Liver (tissue), 9 donors: Measurements from ENCODE around the gene GSTO2. TPM values are rescaled to one million over a fixed set of nuclear protein-coding genes. Genes with fewer than 3 reads are reported as not detected.

ENCODE experiments used
- DNase-seq: peaks from one replicate; pipeline ENCODE4 v3.0.0-alpha.2; 2017; ENCODE audit warnings: low spot score
- H3K27ac ChIP-seq, 2 donors: one replicate each; pipeline ENCODE4 v1.7.0; 2013; ENCODE audit warnings: inconsistent platforms in 2 of 2, low read length in 2 of 2, control low read depth in 1 of 2, low read depth in 1 of 2, mild to moderate bottlenecking in 1 of 2
- H3K27me3 ChIP-seq, 4 donors: one replicate each; pipeline versions ENCODE4 v1.6.1 to v1.7.0; 2013; ENCODE audit warnings: low read length in 3 of 4, inconsistent platforms in 1 of 4, mild to moderate bottlenecking in 1 of 4, moderate library complexity in 1 of 4; ENCODE audit not compliant: control insufficient read depth in 4 of 4, insufficient read depth in 4 of 4
- H3K36me3 ChIP-seq, 4 donors: one replicate each; pipeline versions ENCODE4 v1.6.1 to v1.7.0; 2013; ENCODE audit warnings: low read length in 3 of 4, mild to moderate bottlenecking in 3 of 4, low read depth in 1 of 4, moderate library complexity in 1 of 4; ENCODE audit not compliant: control insufficient read depth in 4 of 4, insufficient read depth in 3 of 4
- H3K4me1 ChIP-seq, 4 donors: one replicate each; pipeline versions ENCODE4 v1.6.1 to v1.7.0; 2013; ENCODE audit warnings: low read length in 3 of 4, mild to moderate bottlenecking in 3 of 4, moderate library complexity in 1 of 4; ENCODE audit not compliant: control insufficient read depth in 4 of 4, insufficient read depth in 4 of 4
- H3K4me3 ChIP-seq, 3 donors: one replicate each; pipeline versions ENCODE4 v1.6.1 to v1.7.0; 2013; ENCODE audit warnings: low read length in 3 of 3, control low read depth in 1 of 3, low read depth in 1 of 3, mild to moderate bottlenecking in 1 of 3
- H3K9ac ChIP-seq, 2 donors: one replicate each; pipeline ENCODE4 v1.7.0; 2013; ENCODE audit warnings: low read length in 2 of 2, mild to moderate bottlenecking in 2 of 2, moderate library complexity in 2 of 2, control low read depth in 1 of 2, low read depth in 1 of 2
- H3K9me3 ChIP-seq, 4 donors: one replicate each; pipeline versions ENCODE4 v1.6.1 to v1.7.0; 2013; ENCODE audit warnings: low read length in 3 of 4; ENCODE audit not compliant: control insufficient read depth in 4 of 4
- CTCF ChIP-seq: fragments of 150-350 bp; IDR thresholded peaks from 2 replicates; pipeline ENCODE4 v1.5.1; 2017; ENCODE audit warnings: improper control_type of control experiment, low read depth, low read length; ENCODE audit not compliant: missing input control
- EGR1 ChIP-seq, 2 donors: IDR thresholded peaks; 2 replicates each; pipeline ENCODE4 v1.6.1; 2016 to 2018; ENCODE audit warnings: antibody characterized with exemption in 2 of 2, low read depth in 2 of 2
- FOXA1 ChIP-seq: IDR thresholded peaks from 2 replicates; pipeline ENCODE4 v1.6.1; 2016; ENCODE audit warnings: antibody characterized with exemption
- FOXA2 ChIP-seq: IDR thresholded peaks from 2 replicates; pipeline ENCODE4 v1.6.1; 2016; ENCODE audit warnings: antibody characterized with exemption
- GABPA ChIP-seq, 2 donors: IDR thresholded peaks in 1 of 2; conservative IDR thresholded peaks in 1 of 2; 2 replicates each; pipeline ENCODE4 v1.6.1; 2016; ENCODE audit warnings: antibody characterized with exemption in 2 of 2, mild to moderate bottlenecking in 1 of 2, moderate library complexity in 1 of 2
- HNF4A ChIP-seq, 2 donors: conservative IDR thresholded peaks; 2 replicates each; pipeline ENCODE4 v1.6.1; 2016; ENCODE audit warnings: antibody characterized with exemption in 2 of 2, mild to moderate bottlenecking in 2 of 2
- HNF4G ChIP-seq: IDR thresholded peaks from 2 replicates; pipeline ENCODE4 v1.6.1; 2016; ENCODE audit warnings: antibody characterized with exemption
- JUND ChIP-seq, 2 donors: IDR thresholded peaks; 2 replicates each; pipeline ENCODE4 v1.6.1; 2016; ENCODE audit warnings: antibody characterized with exemption in 2 of 2
- MAX ChIP-seq: IDR thresholded peaks from 2 replicates; pipeline ENCODE4 v1.6.1; 2016; ENCODE audit warnings: antibody characterized with exemption
- NR2F2 ChIP-seq: IDR thresholded peaks from 2 replicates; pipeline ENCODE4 v1.6.1; 2016; ENCODE audit warnings: antibody characterized with exemption
- RAD21 ChIP-seq, 2 donors: IDR thresholded peaks; 2 replicates each; pipeline ENCODE4 v1.6.1; 2016; ENCODE audit warnings: antibody characterized with exemption in 2 of 2, mild to moderate bottlenecking in 2 of 2
- REST ChIP-seq: IDR thresholded peaks from 2 replicates; pipeline ENCODE4 v1.6.1; 2016; ENCODE audit warnings: antibody characterized with exemption, mild to moderate bottlenecking
- RXRA ChIP-seq, 2 donors: IDR thresholded peaks; 2 replicates each; pipeline ENCODE4 v1.6.1; 2017 to 2018; ENCODE audit warnings: antibody characterized with exemption in 2 of 2, mild to moderate bottlenecking in 1 of 2
- SP1 ChIP-seq: IDR thresholded peaks from 2 replicates; pipeline ENCODE4 v1.6.1; 2018; ENCODE audit warnings: antibody characterized with exemption, mild to moderate bottlenecking
- TAF1 ChIP-seq: conservative IDR thresholded peaks from 2 replicates; pipeline ENCODE4 v1.6.1; 2016; ENCODE audit warnings: antibody characterized with exemption, mild to moderate bottlenecking
- YY1 ChIP-seq: IDR thresholded peaks from 2 replicates; pipeline ENCODE4 v1.6.1; 2016; ENCODE audit warnings: antibody characterized with exemption, mild to moderate bottlenecking
- WGBS: extraction: QIAGEN DNeasy Blood & Tissue Kit; methylation state at CpG from one replicate; pipeline ENCODE4 v1.1.7; 2013; 5-methylcytosine and 5-hydroxymethylcytosine counted together
- polyA plus RNA-seq, 2 donors: library from polyadenylated mRNA; stranded (reverse) in 1 of 2; unstranded in 1 of 2; fragments of 200-250 nt in 1 of 2; fragments of >200 nt in 1 of 2; fragmentation: Nextera tagmentation in 1 of 2; extraction: Ambion mirVana in 1 of 2; gene quantifications; one replicate each; pipeline versions ENCODE4 v1.2.1 to v1.2.3, GENCODE V29; 2013 to 2015
- total RNA-seq, 2 donors: library from RNA; depleted of rRNA; stranded (reverse); fragments of >200 nt; gene quantifications; one replicate each; pipeline ENCODE4 v1.2.3, GENCODE V29; 2014
- TF ChIP-seq, protein P1 (sequence below): IDR thresholded peaks from 2 replicates; pipeline ENCODE4 v1.6.1; 2016; ENCODE audit warnings: antibody characterized with exemption
- TF ChIP-seq, protein P2 (sequence below): IDR thresholded peaks from 2 replicates; pipeline ENCODE4 v1.6.1; 2016; ENCODE audit warnings: antibody characterized with exemption
- donor health status: healthy.
- donor health status: healthy.
- donor health status: healthy.
- donor health status: healthy.
- donor health status: healthy.

Gene GSTO2
- total and polyA plus RNA-seq, 4 donors, result 1.0 to 4.6 (median 1.7) TPM

DNA sequence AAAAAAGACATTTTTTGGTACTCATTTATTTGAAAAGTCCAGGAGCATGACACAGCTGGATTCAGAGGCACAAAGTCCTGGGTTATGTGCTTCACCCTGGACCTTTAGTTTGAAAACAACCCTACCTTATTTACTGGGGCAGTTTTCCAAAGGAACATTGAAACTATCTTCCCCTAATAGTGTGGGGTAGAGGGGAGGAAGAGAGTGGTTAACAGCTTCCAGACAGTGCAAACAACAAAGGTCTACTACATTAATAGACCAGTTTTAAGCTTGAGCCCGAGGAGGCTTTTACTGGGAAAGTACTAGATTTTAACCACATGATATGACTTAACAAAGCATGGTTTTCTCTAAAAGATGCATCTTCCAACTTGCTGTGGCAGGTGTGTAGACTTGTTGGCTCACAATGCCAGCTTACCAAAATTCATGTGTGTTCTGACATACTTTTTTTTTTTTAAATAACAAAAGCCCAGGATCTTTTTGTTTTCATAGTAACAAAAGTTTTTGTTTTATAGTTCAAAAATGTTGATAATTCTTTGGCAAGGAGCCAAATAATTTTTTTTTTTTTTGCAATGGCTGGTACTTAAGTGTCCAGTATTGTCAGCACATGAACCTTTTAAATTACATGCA is 12.5 kb upstream of the GSTO2 start (continued):
- TF ChIP-seq REST, result peak; percentile 58
- TF ChIP-seq EGR1 (IDR thresholded peaks at IDR 0.05; ENCODE audit: low read depth in 2 of 2), result peak in 1 of 2 donors; percentile 83
- peak; percentile 93 to 95 for TF ChIP-seq HNF4A (conservative IDR thresholded peaks at IDR 0.05)
- TF ChIP-seq NR2F2, result no peak
- peak; percentile 33 to 36 for TF ChIP-seq RAD21 (IDR thresholded peaks at IDR 0.05)
- peak in 1 of 2 donors; percentile 43 for TF ChIP-seq GABPA (IDR thresholded peaks at IDR 0.05 in 1 of 2, conservative IDR thresholded peaks at IDR 0.05 in 1 of 2)

DNA sequence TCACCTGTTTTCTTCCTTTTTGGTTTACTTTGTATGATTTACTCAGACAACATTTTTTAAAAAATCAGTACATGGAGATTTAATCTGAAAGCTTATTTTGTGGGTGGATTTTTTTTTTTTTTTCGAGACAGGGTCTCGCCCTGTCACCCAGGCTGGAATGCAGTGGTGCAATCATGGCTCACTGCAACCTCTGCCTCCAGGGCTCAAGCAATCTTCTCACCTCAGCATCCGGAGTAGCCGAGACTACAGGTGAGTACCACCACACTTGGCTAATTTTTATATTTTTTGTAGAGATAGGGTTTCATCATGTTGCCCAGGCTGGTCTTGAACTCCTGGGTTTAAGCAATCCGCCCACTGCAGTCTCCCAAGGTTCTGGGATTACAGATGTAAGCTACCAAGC is 11.7 kb upstream of the GSTO2 start:
- no peak for DNase-seq
- Histone ChIP-seq H3K27ac (peak overlapping the region; percentile 99 to 100), H3K9ac (peak overlapping the region in 1 of 2 donors; percentile 62), H3K9me3 (no peaks in the 10 kb centered on the region), H3K4me1 (peaks cover 6 to 83% (median 65%) of the 10 kb centered on the region in 4 donors), H3K4me3 (peak overlapping the region; percentile 71 to 97 (median 80)), H3K36me3 (peaks cover 2 to 29% (median 22%) of the 10 kb centered on the region in 4 donors), H3K27me3 (no peaks in the 10 kb centered on the region)
- TF ChIP-seq RAD21 (IDR thresholded peaks at IDR 0.05) (no peak), TAF1 (no peak), EGR1 (IDR thresholded peaks at IDR 0.05; ENCODE audit: low read depth in 2 of 2) (no peak), CTCF (no peak), GABPA (IDR thresholded peaks at IDR 0.05 in 1 of 2, conservative IDR thresholded peaks at IDR 0.05 in 1 of 2) (no peak), FOXA1 (no peak), REST (no peak), RXRA (IDR thresholded peaks at IDR 0.05) (no peak), FOXA2 (no peak), HNF4G (no peak), SP1 (no peak), NR2F2 (no peak), JUND (IDR thresholded peaks at IDR 0.05) (no peak), YY1 (no peak), HNF4A (conservative IDR thresholded peaks at IDR 0.05) (no peak), MAX (no peak)
- TF ChIP-seq, protein P1, sequence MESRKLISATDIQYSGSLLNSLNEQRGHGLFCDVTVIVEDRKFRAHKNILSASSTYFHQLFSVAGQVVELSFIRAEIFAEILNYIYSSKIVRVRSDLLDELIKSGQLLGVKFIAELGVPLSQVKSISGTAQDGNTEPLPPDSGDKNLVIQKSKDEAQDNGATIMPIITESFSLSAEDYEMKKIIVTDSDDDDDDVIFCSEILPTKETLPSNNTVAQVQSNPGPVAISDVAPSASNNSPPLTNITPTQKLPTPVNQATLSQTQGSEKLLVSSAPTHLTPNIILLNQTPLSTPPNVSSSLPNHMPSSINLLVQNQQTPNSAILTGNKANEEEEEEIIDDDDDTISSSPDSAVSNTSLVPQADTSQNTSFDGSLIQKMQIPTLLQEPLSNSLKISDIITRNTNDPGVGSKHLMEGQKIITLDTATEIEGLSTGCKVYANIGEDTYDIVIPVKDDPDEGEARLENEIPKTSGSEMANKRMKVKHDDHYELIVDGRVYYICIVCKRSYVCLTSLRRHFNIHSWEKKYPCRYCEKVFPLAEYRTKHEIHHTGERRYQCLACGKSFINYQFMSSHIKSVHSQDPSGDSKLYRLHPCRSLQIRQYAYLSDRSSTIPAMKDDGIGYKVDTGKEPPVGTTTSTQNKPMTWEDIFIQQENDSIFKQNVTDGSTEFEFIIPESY, result no peak
- TF ChIP-seq, protein P2, sequence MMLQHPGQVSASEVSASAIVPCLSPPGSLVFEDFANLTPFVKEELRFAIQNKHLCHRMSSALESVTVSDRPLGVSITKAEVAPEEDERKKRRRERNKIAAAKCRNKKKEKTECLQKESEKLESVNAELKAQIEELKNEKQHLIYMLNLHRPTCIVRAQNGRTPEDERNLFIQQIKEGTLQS, result no peak
- 45% methylated on average over 5 of the region's 5 CpGs for WGBS
